GM04503 (cell line): Measurements from ENCODE around the gene PIGQ.

Experiments
- DNase-seq: peaks from one replicate; pipeline ENCODE4 v3.0.0-alpha.2; 2012; ENCODE audit warnings: low read depth

The PIGQ gene

DNA sequence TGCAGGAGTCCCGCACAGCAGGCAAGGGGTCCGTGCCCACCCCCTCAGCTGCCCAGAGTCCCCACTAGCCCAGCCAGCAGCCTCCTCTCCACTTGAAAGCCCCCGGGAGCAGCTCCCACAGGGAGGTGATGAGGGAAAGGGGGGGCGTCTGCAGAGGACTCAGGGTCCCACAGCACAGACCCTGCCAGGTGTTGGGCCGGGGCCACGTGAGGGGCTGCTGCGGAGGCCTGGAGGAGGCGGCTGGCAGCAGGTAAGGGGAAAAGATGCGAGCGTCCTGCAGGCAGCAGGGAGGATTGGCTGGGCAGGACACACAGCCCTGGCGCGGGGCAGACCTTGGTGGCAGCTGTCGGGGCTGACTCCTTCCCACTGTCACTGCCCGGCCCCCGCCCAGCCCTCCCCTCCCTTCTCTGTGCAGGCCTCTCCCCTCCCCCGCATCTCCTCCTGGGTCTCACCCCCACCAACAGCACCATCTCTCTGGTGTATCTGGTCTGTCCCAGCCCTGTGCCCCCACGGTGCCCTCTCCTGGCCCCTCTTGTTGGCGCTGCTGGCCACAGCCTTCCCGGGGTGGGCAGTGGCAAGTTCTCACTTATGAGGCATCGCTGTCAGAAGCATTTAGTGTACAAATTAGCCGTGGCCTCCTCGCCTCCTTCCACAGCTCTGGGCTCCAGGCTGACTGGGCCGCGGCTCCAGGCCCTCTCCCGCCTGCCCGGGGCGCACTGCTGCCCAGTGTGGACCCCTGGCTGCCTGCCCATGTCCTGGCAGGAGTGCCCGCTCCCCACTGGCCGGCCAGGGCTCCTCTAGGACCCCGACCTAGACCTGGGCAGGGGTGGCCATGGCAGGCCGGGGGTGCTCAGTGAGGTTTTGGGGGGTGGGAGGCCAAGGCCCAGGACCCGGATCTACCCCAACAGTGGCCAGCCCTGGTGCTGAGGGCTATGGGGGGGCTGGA, 14.0 kb upstream of the PIGQ start:
- DNase-seq = no peak

DNA sequence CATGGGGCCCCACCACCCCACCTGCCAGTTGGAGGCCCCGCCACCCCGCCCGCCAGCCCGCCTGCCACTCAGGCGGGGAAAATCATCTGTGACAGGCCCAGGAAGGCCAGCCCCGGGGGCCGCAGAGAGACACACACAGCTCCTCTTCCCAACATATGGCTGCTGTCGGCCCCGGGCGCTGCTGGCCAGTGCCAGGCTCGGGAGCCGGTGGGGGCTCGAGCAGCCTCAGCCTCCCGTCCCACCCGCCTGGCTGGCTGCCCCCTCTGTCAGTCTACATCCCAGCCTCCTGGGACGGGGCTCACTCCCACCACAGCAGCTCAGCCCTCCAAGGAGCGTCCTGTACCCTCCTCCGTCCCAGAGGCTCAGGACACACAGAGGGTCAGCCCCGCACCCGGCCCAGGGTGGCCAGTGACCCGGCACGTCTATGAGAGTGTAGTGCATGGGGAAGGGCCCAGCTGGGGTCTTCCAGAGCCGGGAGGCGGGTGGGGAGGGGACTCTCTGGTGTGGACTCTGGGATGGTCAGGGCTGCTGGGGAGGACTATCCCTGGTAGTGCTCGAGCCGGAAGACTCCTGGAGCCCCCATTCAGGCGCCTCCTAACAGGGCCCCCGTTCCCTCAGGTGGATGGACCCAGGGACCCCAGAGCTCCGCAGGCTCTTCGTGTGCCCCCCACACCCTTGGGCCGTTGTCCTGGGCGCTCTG, 13.1 kb upstream of the PIGQ start:
- DNase-seq = no peak

DNA sequence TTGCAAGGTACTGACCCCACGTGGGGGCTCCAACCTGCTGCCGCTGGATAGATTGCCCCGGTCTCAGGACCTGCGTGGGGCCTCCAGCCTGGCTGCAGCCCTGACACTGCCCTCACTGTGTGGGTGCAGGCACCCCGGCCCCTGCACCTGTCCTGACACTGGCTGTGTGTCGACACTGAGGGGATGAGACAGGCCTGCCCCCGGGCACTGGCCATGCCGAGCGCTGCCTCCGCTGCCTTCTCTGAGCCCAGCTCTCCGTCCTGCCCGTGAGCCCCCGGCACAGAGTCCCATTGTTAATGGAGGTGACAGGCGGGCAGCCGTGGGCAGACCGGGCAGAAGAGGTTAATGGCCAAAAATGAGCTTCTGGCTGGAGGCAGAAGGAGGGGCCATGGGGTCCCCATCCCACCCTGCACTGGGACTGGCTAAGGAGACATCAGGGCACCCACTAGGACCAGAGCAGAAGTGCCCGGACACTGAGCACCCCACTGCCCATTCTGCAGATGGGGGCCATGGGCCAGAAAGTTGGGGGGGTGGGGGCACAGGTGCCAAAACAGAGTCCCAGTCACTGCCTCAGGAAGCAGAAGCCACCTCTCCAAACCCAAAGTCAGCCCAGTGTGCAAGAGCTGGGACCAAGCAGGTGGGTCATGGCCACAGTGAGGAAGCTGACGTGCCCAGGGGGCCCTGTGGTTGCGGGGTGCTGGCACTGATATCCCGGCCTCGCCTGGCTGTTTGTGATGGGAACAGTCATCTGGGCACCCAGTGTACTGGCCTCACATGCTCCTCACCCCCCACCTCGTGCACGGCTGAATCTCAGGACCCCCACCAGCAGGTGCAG, 12.1 kb upstream of the PIGQ start:
- no peak for DNase-seq

DNA sequence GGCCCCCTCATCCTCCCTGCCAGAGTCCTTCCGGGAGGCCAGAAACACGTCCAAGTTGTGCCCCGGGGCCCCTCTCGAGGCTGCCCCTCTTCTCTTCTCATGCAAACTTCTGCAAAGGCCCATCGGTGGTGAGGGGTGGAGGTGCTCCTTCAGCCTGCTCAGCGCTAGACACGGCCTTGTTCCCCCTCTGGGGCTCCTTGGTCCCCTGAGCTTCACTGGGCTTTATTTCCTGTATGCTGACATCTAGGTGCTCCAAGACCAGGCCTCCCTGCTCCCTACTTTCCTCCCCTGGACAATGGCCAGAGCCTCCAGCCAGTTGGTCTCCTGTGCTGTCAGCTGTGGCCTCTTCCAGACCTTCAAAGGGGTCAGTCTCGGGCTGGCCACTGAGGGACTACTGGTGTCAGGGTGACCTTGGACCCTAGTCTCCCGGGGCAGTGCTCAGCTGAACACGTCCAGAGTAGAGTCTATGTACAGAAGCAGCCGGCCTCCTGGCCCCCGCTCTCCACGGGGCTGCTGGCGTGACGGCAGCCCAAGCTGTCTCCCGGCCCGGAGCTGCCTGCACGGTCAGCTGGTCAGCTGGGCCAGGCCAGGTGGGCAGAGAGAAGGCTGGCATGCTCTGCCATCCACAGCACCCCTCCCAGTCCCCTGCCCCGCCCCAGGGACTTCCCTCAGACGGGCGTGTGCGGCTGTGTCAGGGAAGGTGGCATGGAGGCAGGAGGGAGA, 11.3 kb upstream of the PIGQ start:
- no peak for DNase-seq

DNA sequence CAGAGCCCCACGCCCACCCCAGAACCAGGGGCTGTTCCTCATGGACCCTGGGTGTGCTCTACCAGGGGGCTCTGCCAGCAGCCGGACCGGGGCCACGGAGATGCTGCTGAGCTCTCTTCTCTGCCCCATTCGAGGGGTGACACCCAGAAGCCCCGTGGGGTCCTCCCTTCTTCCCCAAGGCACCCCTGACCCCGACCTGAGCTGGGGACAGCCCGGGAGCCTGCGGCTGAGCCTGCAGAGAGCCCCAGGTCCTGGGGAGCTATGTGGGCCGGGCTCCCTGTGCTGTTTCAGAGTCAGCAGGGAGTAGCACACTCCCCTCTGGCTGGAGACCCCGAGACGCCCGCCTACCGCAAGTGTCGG, 10.8 kb upstream of the PIGQ start:
- DNase-seq = no peak

DNA sequence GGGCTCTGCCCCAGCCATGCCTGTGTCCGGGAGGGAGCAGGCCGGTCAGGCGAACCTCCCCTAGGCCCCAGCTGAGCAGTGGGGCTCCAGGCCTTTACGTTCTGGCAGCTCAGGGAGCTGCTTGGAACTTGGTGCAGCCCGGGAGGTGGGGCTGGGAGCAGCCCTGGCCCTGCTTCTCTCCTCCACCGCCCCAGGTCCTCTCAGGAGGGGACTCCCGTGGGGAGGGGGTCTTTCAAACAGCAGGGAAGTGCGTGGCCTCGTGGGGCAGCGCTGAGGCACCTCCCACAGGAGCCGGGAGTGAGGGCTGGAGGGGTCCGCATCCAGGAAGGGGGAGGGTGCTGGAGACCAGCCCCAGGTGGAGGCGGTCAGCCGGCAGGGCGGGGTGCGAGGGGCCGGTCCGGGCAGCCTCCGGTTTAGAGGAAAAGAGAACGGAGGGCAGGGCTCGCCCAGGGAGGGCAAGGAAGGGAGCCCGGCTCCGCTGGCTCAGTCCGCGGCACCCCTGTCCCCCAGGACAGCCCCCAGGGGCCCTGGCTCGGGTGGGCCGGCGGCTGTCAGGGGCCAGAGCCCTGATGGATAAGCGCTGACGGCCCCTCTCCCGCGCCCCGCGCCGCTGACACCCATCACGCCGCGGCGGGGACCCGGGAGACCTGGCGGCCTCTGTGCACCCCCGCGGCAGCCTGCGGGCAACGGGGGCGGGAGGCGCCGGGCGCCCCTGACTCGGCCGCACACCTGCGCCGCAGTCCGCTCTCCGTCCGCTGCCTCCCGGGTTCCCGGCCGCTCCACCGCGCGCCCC, 10.2 kb upstream of the PIGQ start:
- no peak for DNase-seq

DNA sequence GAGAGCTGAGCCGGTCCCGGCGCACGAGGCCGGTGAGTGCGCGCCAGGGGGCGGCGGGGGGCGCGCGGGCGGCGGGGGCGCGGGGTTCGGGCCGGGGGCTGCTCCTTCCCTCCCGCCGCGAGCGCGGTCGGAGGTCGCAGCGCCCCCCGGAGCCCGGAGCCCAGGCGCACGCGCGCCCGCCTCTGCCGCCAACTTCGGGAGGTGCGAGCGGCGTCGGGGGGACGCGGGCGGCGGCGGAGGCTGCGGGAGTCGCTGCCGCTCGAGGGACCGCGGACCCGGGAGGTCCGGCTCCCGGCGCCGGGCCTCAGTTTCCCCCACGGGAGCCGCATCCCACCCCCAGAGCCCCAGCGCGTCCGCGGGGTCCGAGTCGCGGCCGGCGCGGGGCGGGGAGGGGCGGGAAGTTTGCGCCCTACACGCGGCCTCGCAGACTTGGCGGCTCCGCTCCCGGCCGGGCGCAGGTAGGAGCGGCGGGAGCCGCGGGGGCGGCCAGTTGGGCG, 9.5 kb upstream of the PIGQ start, which contains the start of gene PRR35:
TSS of gene PRR35 (plus strand) at position 191 of the 497 bp plus-strand sequence. CDS start 2,901 bp downstream, outside the sequence.
- no peak for DNase-seq

DNA sequence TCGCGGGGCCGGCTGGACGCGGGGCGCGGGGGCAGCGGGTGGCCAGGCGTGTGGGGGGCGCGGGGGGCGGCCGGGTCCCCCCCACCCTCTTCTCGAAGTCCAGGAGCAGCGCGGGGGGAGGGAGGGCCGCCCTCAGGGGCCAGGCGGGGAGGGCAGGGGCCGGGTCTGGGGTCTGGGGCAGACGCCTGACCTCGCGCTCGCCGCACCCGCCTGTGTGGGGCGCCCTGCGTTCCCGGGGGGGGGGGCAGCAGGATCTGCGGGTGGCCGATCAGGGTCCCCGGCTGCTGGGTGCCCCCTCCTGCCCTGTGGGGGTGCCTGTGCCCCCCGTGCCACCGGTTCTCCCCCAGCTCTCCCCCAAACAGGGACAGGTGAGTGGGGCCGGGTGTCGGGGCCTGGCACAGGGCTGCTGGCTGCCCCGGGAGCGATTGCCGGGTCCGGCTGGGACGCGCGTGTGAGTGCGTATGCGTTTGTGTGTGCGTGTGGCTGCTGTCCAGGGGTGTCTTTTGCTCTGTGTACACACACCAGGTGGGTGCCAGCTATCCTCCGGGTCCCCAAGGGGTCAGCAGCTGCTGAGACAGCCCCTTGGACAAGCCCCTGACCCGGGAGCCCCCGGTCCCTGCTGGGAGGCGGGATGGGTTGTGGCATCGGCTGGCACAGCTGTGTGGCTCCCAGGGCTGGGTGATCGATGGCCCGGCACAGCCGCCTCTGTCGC, 8.9 kb upstream of the PIGQ start:
- DNase-seq = no peak

DNA sequence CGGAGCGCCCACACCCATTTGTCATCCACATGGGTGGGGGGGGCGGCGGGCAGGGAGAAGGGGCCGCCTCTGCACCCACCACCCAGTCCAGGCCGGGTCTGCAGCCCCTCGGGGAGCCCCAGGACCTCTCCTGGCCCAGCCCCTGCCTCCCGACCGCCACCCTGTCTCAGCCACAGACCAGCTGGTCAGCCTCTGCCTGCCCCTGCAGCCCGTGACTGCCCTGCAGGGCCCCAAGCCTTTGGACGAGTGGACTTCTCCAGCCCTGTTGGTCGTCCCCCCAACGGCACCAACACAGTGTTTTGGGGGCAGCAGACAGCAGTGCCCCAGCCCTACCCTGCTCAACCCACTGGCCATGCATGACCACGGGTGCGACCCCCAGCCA, 8.4 kb upstream of the PIGQ start:
- DNase-seq = no peak

DNA sequence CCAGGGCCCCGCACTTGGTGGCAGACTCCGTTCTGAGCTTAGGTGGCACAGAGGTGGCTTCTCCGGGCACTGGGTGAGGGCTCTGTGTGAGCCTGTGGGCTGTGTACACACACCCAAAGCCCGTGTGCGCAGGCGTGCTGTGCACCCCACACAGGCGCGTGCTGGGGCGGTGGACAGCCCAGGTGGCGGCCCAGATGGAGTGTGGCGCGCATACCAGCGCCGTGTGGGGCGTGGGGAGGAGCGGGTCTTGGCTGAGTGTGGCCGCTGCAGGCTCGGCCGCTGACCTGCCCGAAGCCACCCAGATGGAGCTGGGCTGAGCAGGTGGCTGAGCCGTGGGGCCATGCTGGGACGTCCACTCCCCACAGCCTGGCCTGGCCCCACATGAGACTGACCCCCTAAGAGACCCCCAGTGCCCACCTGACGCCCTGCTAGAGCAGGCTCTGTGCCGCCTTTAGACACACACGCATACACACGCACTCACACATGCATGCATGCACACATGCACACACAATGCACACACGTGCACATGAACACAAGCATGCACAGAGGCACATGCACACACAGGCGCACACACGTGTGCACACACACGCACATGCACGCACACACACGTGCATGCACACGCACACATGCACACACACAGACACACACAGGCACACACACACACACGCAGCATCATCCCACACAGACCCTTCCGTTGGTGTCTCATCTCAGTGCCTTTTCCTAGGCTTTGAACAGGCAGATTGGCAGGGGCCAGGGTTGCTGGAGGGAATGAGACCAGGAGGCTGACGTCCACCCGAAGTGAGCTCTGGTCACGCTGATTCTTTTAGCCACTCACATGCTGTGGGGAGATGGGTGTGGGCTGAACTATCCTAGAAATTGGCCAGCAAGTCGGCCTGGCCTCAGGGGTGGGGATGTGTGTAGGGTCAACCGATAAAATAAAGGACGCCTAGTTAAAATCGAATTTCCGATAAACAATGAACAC, 7.5 kb upstream of the PIGQ start:
- no peak for DNase-seq

DNA sequence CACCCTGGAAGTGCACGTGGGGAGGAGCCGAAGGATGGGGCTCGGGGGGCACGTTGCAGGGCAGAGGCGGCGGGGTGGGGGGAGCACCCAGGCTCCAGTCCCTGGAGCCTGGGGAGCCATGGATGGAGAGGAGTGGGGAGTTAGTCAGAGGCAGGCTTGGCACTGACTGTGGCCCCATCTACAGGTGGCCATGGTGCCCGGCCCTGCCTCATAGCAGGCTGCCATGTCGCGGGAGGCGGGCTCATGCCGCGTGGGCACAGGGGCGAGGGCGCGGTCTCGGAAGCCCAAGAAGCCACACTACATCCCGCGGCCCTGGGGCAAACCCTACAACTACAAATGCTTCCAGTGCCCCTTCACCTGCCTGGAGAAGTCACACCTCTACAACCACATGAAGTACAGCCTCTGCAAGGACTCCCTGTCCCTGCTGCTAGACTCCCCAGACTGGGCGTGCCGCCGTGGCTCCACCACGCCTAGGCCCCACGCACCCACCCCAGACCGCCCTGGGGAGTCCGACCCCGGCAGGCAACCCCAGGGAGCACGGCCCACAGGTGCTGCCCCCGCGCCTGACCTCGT, 6.6 kb upstream of the PIGQ start:
- DNase-seq = no peak

DNA sequence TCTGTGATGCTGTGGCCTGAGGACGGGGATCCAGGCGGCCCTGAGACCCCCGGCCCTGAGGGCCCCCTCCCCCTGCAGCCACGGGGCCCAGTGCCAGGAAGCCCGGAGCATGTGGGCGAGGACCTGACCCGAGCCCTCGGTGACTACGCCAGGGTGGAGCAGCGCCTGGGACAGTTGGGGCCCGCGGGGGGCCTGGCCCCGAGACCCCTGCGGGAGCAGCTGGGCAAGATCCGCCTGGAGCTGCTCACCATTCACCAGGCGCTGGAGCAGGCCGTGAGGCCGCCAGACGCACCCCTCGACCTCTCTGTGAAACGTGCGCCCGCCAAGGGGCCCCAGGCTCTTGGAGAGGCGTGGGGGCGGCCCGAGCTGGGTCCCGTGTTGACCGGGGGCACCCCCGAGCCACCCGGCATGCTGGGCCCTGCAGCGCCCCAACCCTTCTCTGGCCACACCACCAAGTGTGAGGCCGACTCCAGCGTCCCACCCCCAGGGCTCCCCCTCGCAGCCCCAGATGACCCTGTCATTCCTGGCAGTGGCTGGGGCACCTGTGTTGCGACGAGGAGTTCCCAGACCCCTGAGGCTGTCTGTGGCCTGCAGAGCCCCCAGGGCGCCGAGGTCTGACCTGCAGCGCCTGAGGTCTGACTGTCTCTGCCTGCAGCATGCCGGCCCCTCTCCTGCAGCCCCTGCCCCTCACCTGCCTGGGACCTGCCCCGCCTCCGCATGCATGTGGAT, 4.9 kb upstream of the PIGQ start:
- no peak for DNase-seq

DNA sequence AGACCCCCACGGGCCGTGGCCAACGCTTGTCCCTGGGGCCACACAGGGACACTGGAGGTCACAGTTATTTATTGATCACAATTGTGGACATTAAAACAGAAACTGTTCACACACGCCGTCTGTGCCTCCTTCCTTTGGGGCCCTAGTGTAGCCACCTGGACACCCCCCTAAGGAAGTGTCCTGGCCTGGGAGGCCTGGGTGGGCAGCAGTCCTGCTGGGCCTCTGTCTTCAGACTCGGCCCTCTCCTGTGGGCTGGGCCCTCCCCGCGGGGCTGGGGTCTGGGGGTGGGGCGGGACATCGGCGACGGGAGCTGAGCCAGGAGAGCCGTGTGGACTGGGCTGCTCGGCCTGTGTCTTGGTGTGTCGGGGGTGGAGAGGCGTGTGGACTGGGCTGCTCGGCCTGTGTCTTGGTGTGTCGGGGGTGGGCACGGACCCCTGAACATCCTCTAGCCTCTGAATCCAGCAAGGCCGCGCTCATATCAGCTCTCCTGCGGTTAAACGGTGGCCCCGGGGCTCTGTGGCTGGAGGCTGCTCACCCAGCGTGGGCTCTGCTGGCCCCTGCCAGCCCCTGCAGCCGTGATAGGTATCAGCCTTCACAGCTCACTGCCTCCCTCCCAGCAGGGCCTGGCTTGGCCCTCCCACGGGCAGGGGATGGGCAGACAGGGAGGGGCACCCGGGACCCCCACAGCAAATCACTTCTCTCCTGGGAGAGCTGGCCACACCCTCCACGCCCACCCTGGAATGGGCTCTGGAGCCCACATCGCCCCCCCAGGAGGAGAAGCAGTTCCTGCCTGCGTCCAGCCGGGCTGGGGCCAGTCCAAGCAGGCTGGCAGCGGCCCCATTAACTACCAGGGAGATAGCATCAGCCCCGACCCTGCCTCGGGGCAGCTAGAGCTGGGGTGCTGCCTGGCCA, 4.1 kb upstream of the PIGQ start:
- no peak for DNase-seq

DNA sequence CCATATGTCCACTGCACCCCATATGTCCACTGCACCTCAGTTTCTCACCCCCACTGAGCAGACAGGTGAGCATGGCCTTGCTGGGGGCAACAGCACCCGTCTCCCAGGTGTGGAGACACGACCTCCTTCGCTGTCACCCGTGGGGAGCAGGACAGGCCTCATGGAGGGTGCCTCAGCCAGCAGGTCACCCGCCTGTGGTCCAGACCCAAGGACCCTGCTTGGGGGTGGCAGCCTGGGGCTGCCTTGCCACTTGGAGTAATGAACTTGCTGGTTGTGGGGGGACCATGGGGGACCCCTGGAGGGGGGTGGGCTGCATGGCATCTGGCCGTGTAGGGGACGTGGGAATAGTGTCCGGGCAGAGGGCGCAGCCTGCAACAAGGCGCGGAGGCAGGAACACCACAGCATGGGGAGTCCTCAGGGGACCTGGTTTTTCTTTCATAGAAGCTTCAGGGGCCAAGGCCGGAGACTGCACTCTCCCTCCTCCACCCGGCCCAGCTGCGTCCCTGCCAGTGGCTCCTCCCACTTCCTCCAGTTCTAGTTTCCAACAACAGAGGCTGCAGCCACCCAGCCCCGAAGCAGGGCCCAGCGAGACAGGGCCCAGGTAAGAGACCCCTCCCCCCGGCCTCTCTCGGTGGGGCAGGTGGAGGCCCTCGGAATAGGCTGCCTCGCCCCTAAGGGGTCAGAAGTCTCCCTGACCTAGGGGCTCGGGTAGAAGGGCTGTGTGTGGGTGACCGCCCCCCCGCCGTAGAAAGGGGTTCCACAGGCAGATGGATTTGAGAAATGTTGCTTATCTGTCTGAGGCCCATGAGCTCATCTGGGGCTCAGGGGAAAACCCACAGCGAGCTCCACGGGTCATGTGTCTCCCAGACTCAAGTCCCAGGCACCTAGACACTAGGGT, 3.0 kb upstream of the PIGQ start, which contains the start of gene NHLRC4:
TSS of gene NHLRC4 (plus strand) at position 531 of the 898 bp plus-strand sequence. CDS start 1,043 bp downstream, outside the sequence.
- no peak for DNase-seq
